ENCODE measurements around the gene TGFB3.
"Not testable (repeated sequence)": the region's sequence is repeated elsewhere in the genome, so short reads cannot be mapped to it uniquely, and the experiment has no call there.

TGFB3 gene

DNA sequence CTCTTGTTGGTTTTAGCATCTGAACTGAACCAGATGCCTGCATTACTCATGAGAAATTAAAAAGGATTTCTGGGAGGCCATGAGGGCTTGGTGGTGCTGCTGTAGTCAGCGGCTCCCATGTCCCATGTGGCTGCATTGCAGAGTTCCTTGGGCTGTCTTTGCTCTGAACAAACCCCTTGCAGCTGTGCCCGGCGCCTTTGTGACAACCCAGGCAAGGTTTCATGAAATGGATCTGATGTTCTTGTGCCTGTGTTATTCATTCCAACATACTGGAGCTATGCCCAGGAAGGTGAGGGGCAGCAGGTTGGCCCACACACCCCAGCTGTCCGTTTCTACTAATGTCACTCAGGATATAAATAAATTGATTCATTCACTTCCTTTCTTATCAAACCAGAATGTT is 40.8 kb downstream of the TGFB3 start:
- no peak for ATAC-seq
- no peak for DNase-seq
- H3K27me3 Mint-ChIP-seq = no peaks in the 10 kb centered on the region
- H3K4me1 Mint-ChIP-seq = no peaks in the 10 kb centered on the region
- no peaks in the 10 kb centered on the region for H3K9me3 Mint-ChIP-seq
- no peak overlapping the region for H3K4me3 Mint-ChIP-seq
- no peak overlapping the region for H3K27ac Mint-ChIP-seq

GRCh38 chr14:75939200-75939599 is 42.6 kb downstream of the TGFB3 start:
- no peaks in the 10 kb centered on the region for H3K9me3 Mint-ChIP-seq
- H3K4me1 Mint-ChIP-seq = no peaks in the 10 kb centered on the region
- H3K27me3 Mint-ChIP-seq = no peaks in the 10 kb centered on the region
- H3K4me3 Mint-ChIP-seq = no peak overlapping the region
- ATAC-seq = no peak
- H3K27ac Mint-ChIP-seq = no peak overlapping the region
- DNase-seq = no peak

DNA sequence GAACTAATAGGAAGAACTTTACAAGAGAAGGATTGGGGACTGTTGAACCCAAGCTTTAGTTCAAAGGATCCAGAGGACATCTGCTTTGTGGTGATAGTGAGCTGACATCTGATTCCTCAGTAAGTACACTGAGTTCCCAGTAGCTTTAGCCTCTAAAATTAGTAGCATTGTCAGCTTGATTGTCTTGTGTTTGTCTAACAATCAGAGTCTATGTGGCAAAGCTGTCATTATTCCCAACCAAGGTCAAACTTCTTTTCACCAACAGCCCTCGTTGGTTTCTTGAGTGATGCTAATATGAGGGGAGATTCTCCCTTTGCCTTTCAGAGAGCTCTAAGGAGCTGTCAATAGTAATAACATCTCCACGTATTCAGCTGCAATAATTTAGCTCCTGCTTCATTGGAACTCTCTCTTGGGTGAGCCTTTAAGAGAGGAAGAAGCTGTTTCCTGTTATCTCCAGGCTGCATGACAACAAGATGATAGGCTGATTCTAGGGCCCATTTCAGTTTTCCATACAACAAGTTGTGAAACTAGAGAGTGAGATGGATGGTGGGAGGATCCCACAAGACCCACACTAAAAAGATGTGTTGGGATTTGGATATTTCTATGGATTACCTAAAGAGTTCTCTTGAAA is 46.7 kb downstream of the TGFB3 start:
- no peaks in the 10 kb centered on the region for H3K4me1 Mint-ChIP-seq
- no peaks in the 10 kb centered on the region for H3K27me3 Mint-ChIP-seq
- no peaks in the 10 kb centered on the region for H3K9me3 Mint-ChIP-seq
- no peak overlapping the region for H3K4me3 Mint-ChIP-seq
- ATAC-seq (no peak), DNase-seq (no peak)
- no peak overlapping the region for H3K27ac Mint-ChIP-seq

DNA sequence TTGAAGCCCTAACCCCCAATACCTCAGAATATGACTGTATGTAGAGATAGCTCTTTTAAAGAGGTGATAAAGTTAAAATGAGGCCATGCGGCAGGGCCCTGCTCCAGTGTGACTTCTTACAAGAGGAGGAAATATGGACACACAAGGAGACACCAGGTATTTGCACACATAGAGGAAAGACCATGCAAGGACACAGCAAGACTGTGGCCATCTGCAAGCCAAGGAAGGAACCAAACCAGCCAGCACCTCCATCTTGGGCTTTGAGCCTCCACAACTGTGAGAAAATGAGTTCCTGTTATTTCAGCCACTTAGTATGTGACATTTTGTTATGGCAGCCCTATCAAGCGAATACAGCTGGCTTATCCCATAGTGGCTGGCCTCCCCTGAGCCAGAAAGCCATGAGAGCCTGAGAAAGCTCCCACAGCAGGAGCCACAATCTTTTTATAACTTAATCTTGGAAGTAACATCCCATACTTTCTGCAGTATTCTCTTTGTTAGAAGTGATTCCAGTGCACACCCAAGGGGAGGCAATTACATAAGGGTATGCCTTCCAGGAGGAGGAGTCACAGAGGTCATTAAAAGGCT is 48.0 kb downstream of the TGFB3 start:
- H3K27me3 Mint-ChIP-seq = no peaks in the 10 kb centered on the region
- H3K27ac Mint-ChIP-seq = peak overlapping the region in 1 of 2 donors; percentile 13
- no peaks in the 10 kb centered on the region for H3K4me1 Mint-ChIP-seq
- ATAC-seq (no peak), DNase-seq (no peak)
- no peak overlapping the region for H3K4me3 Mint-ChIP-seq
- H3K9me3 Mint-ChIP-seq = no peaks in the 10 kb centered on the region

- Mint-ChIP-seq H3K4me3 (no peak overlapping the region), H3K4me1 (no peaks in the 10 kb centered on the region), H3K27me3 (no peaks in the 10 kb centered on the region), H3K9me3 (no peaks in the 10 kb centered on the region), H3K27ac (no peak overlapping the region)
- DNase-seq = no peak
- ATAC-seq = no peak
These were observed 53.1 kb downstream of the TGFB3 start for GRCh38 chr14:75928690-75929181.

- DNase-seq = no peak
- H3K27ac Mint-ChIP-seq = no peak overlapping the region
- no peaks in the 10 kb centered on the region for H3K9me3 Mint-ChIP-seq
- ATAC-seq = no peak
- H3K4me3 Mint-ChIP-seq = no peak overlapping the region
- no peaks in the 10 kb centered on the region for H3K4me1 Mint-ChIP-seq
- no peaks in the 10 kb centered on the region for H3K27me3 Mint-ChIP-seq
These were observed 54.2 kb downstream of the TGFB3 start for GRCh38 chr14:75927564-75928087.

- H3K27ac Mint-ChIP-seq = no peak overlapping the region
- DNase-seq (no peak), ATAC-seq (no peak)
- H3K4me1 Mint-ChIP-seq = no peaks in the 10 kb centered on the region
- H3K27me3 Mint-ChIP-seq = no peaks in the 10 kb centered on the region
- no peak overlapping the region for H3K4me3 Mint-ChIP-seq
- H3K9me3 Mint-ChIP-seq = no peaks in the 10 kb centered on the region
These were observed 55.2 kb downstream of the TGFB3 start for GRCh38 chr14:75926431-75927115.

- H3K4me3 Mint-ChIP-seq, H3K27me3 Mint-ChIP-seq, ATAC-seq, DNase-seq, H3K27ac Mint-ChIP-seq, H3K4me1 Mint-ChIP-seq, H3K9me3 Mint-ChIP-seq: not testable (repeated sequence)
These were observed 56.5 kb downstream of the TGFB3 start for GRCh38 chr14:75925141-75925840.

DNA sequence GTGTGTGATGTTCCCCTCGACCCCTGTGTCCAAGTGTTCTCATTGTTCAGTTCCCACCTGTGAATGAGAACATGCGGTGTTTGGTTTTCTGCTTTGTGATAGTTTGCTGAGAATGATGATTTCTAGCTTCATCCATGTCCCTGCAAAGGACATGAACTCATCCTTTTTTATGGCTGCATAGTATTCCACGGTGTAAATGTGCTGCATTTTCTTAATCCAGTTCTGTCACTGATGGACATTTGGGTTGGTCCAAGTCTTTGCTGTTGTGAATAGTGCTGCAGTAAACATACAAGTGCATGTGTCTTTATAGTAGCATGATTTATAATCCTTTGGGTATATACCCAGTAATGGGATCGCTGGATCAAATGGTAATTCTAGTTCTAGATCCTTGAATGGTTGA is 61.4 kb downstream of the TGFB3 start:
- not testable (repeated sequence) for DNase-seq, H3K4me1 Mint-ChIP-seq, ATAC-seq, H3K9me3 Mint-ChIP-seq, H3K27me3 Mint-ChIP-seq, H3K27ac Mint-ChIP-seq, H3K4me3 Mint-ChIP-seq

- no peak overlapping the region for H3K4me3 Mint-ChIP-seq
- no peak for ATAC-seq
- no peak overlapping the region for H3K27ac Mint-ChIP-seq
- no peak for DNase-seq
- H3K9me3 Mint-ChIP-seq = no peaks in the 10 kb centered on the region
- H3K4me1 Mint-ChIP-seq = no peaks in the 10 kb centered on the region
- H3K27me3 Mint-ChIP-seq = no peaks in the 10 kb centered on the region
These were observed 63.9 kb downstream of the TGFB3 start for GRCh38 chr14:75917946-75918335.

- ATAC-seq (no peak), DNase-seq (no peak)
- Mint-ChIP-seq H3K27ac (no peak overlapping the region), H3K9me3 (no peaks in the 10 kb centered on the region), H3K27me3 (no peaks in the 10 kb centered on the region), H3K4me3 (no peak overlapping the region), H3K4me1 (no peaks in the 10 kb centered on the region)
These were observed 64.4 kb downstream of the TGFB3 start for GRCh38 chr14:75917322-75917945.

- Mint-ChIP-seq H3K4me3 (no peak overlapping the region), H3K27me3 (no peaks in the 10 kb centered on the region), H3K4me1 (no peaks in the 10 kb centered on the region), H3K9me3 (no peaks in the 10 kb centered on the region), H3K27ac (no peak overlapping the region)
- ATAC-seq = no peak
- no peak for DNase-seq
These were observed 66.8 kb downstream of the TGFB3 start for GRCh38 chr14:75915045-75915444.

DNA sequence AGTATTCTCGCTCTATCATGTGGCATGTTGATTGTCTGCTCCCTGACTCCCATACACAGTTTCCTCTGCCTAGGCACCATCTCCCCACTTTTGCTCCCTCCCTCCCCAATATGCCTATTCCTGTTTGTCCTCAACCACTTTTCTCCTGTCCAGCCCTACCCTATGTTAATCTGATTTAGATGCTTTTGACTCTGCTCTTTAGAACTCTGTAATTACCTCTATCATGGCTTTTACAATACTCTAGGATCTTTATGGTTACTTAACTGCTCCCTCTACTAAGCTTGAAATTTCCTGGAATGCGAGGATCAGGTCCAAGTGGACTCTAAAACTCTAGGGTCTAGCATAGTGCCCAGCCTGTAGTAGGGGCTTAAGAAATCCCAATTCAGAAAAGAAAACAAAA is 68.6 kb downstream of the TGFB3 start:
- ATAC-seq = no peak
- DNase-seq = no peak
- H3K27ac Mint-ChIP-seq = no peak overlapping the region
- H3K4me3 Mint-ChIP-seq = no peak overlapping the region
- no peaks in the 10 kb centered on the region for H3K27me3 Mint-ChIP-seq
- H3K9me3 Mint-ChIP-seq = no peaks in the 10 kb centered on the region
- no peaks in the 10 kb centered on the region for H3K4me1 Mint-ChIP-seq

- Mint-ChIP-seq H3K4me3 (no peak overlapping the region), H3K27me3 (no peaks in the 10 kb centered on the region), H3K27ac (peak overlapping the region in 1 of 2 donors; percentile 94), H3K4me1 (no peaks in the 10 kb centered on the region), H3K9me3 (no peaks in the 10 kb centered on the region)
- no peak for ATAC-seq
- no peak for DNase-seq
These were observed 69.9 kb downstream of the TGFB3 start for GRCh38 chr14:75911883-75912282.

DNA sequence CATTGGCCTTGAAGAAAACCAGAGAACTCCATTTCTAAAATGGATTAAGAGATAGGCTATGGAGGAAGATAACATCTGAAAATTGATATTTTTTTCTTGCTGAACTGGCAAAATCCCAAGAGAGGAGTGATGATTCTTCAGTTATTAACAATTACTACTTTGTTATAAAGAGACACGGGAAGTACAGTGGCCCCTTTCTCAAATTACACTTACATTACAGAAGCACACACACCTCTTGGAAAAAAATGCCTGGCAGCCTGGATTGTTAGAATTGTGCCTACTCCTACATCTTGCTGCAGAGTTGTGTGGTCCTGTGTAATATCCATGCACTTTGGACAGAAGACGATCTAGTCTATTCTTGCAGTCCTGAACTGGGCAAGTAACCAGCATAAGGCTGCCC is 71.7 kb downstream of the TGFB3 start:
- Mint-ChIP-seq H3K4me3 (no peak overlapping the region), H3K27me3 (no peaks in the 10 kb centered on the region), H3K4me1 (no peaks in the 10 kb centered on the region), H3K9me3 (no peaks in the 10 kb centered on the region), H3K27ac (no peak overlapping the region)
- DNase-seq (no peak), ATAC-seq (no peak)

All from stimulated activated naive CD8-positive, alpha-beta T cell treated with anti-CD3 and anti-CD28 coated beads, Interleukin-15, amount 100 ng/mL, for 72 hours (primary cell).